Thyroid gland (tissue), 4 donors: Measurements from ENCODE around the gene CSAD.

Experiments
- CTCF ChIP-seq, 6 experiments: fragments of 200-600 bp in 3 of 6; fragments of 450-650 bp in 3 of 6; sonication (generic) in 3 of 6; IDR thresholded peaks; one replicate each; pipeline ENCODE4 v1.5.1; 2016 to 2019; ENCODE audit warnings: antibody characterized with exemption in 6 of 6, mild to moderate bottlenecking in 2 of 6, inconsistent platforms in 1 of 6, moderate library complexity in 1 of 6
- POLR2A ChIP-seq, 2 donors: fragments of 450-650 bp; IDR thresholded peaks; one replicate each; pipeline ENCODE4 v1.6.1; 2017; ENCODE audit warnings: antibody characterized with exemption in 2 of 2, mild to moderate bottlenecking in 2 of 2, moderate library complexity in 1 of 2

- TF ChIP-seq CTCF (IDR thresholded peaks at IDR 0.05) = no peak
- TF ChIP-seq POLR2A (IDR thresholded peaks at IDR 0.05) = no peak
Observed at GRCh38 chr12:53173085-53173715, 7.5 kb downstream of the CSAD start.
